ENCODE results near the gene SORBS1. TPM values are rescaled to one million over a fixed set of nuclear protein-coding genes. Genes with fewer than 3 reads are reported as not detected.
"Not testable (repeated sequence)": the region's sequence is repeated elsewhere in the genome, so short reads cannot be mapped to it uniquely, and the experiment has no call there.

Gene SORBS1
- total and polyA plus RNA-seq, 4 donors: 13.1 to 68.9 (median 44.0) TPM

- 85 to 98% methylated on average over 3 of the region's 3 CpGs for WGBS, 2 donors
- no peaks in the 10 kb centered on the region for H3K27me3 ChIP-seq (ENCODE audit: control insufficient read depth in 3 of 3, insufficient read depth in 3 of 3, low read length in 2 of 3)
- H3K9ac ChIP-seq (ENCODE audit: insufficient read depth in 1 of 2, low read length in 2 of 2): no peak overlapping the region
- no peak for DNase-seq
- H3K4me3 ChIP-seq: no peak overlapping the region
- ATAC-seq (ENCODE audit: insufficient read depth, low FRiP score): no peak
- H3K36me3 ChIP-seq (ENCODE audit: control insufficient read depth in 4 of 4, insufficient read depth in 4 of 4, low read length in 4 of 4): no peaks in the 10 kb centered on the region
- no peak for TF ChIP-seq CTCF (IDR thresholded peaks at IDR 0.05; ENCODE audit: control extremely low read depth, extremely low read depth)
- H3K9me3 ChIP-seq (ENCODE audit: control insufficient read depth in 4 of 4, insufficient read depth in 3 of 4, low read length in 3 of 4): no peaks in the 10 kb centered on the region
- H3K27ac ChIP-seq (ENCODE audit: low read depth in 1 of 2, low read length in 1 of 2): peak overlapping the region in 1 of 2 donors; percentile 89
- H3K4me1 ChIP-seq (ENCODE audit: control insufficient read depth in 5 of 5, insufficient read depth in 5 of 5, low read length in 5 of 5): peaks cover 3 to 29% (median 16%) of the 10 kb centered on the region in 5 donors
Measured at GRCh38 chr10:95469251-95469650, 91.9 kb downstream of the SORBS1 start.

- H3K36me3 ChIP-seq (ENCODE audit: control insufficient read depth in 4 of 4, insufficient read depth in 4 of 4, low read length in 4 of 4); H3K9me3 ChIP-seq (ENCODE audit: control insufficient read depth in 4 of 4, insufficient read depth in 3 of 4, low read length in 3 of 4); H3K9ac ChIP-seq (ENCODE audit: insufficient read depth in 1 of 2, low read length in 2 of 2); DNase-seq; H3K27me3 ChIP-seq (ENCODE audit: control insufficient read depth in 3 of 3, insufficient read depth in 3 of 3, low read length in 2 of 3); ATAC-seq (ENCODE audit: insufficient read depth, low FRiP score); H3K4me3 ChIP-seq: not testable (repeated sequence)
- 89 to 92% methylated on average over 5 of the region's 5 CpGs for WGBS, 2 donors
- peaks cover 6 to 29% (median 17%) of the 10 kb centered on the region in 5 donors for H3K4me1 ChIP-seq (ENCODE audit: control insufficient read depth in 5 of 5, insufficient read depth in 5 of 5, low read length in 5 of 5)
- H3K27ac ChIP-seq (ENCODE audit: low read depth in 1 of 2, low read length in 1 of 2): peak overlapping the region in 1 of 2 donors; percentile 89
Measured at GRCh38 chr10:95467642-95468041, 93.5 kb downstream of the SORBS1 start.

- H3K27ac ChIP-seq (ENCODE audit: low read depth in 1 of 2, low read length in 1 of 2): peak overlapping the region; percentile 62 to 89
- H3K9me3 ChIP-seq (ENCODE audit: control insufficient read depth in 4 of 4, insufficient read depth in 3 of 4, low read length in 3 of 4): no peaks in the 10 kb centered on the region
- H3K4me3 ChIP-seq: no peak overlapping the region
- no peaks in the 10 kb centered on the region for H3K27me3 ChIP-seq (ENCODE audit: control insufficient read depth in 3 of 3, insufficient read depth in 3 of 3, low read length in 2 of 3)
- DNase-seq (peak; percentile 67 to 80 (median 71)), ATAC-seq (ENCODE audit: insufficient read depth, low FRiP score) (peak; percentile 43)
- no peak for TF ChIP-seq CTCF (IDR thresholded peaks at IDR 0.05; ENCODE audit: control extremely low read depth, extremely low read depth)
- peaks cover 0 to 3% (median 0%) of the 10 kb centered on the region in 4 donors for H3K36me3 ChIP-seq (ENCODE audit: control insufficient read depth in 4 of 4, insufficient read depth in 4 of 4, low read length in 4 of 4)
- H3K9ac ChIP-seq (ENCODE audit: insufficient read depth in 1 of 2, low read length in 2 of 2): no peak overlapping the region
- 13 to 21% methylated on average over 5 of the region's 5 CpGs for WGBS, 2 donors
- peaks cover 6 to 26% (median 19%) of the 10 kb centered on the region in 5 donors for H3K4me1 ChIP-seq (ENCODE audit: control insufficient read depth in 5 of 5, insufficient read depth in 5 of 5, low read length in 5 of 5)
Measured at GRCh38 chr10:95467162-95467599, 94.0 kb downstream of the SORBS1 start.

- Histone ChIP-seq H3K4me1 (ENCODE audit: control insufficient read depth in 5 of 5, insufficient read depth in 5 of 5, low read length in 5 of 5) (peaks cover 6 to 25% (median 23%) of the 10 kb centered on the region in 5 donors), H3K27me3 (ENCODE audit: control insufficient read depth in 3 of 3, insufficient read depth in 3 of 3, low read length in 2 of 3) (no peaks in the 10 kb centered on the region), H3K9me3 (ENCODE audit: control insufficient read depth in 4 of 4, insufficient read depth in 3 of 4, low read length in 3 of 4) (no peaks in the 10 kb centered on the region), H3K9ac (ENCODE audit: insufficient read depth in 1 of 2, low read length in 2 of 2) (no peak overlapping the region), H3K36me3 (ENCODE audit: control insufficient read depth in 4 of 4, insufficient read depth in 4 of 4, low read length in 4 of 4) (peaks cover 0 to 3% (median 0%) of the 10 kb centered on the region in 4 donors), H3K4me3 (no peak overlapping the region), H3K27ac (ENCODE audit: low read depth in 1 of 2, low read length in 1 of 2) (peak overlapping the region in 1 of 2 donors; percentile 26)
- WGBS, 2 donors: 58 to 78% methylated on average over 3 of the region's 3 CpGs
- ATAC-seq (ENCODE audit: insufficient read depth, low FRiP score): no peak
- TF ChIP-seq CTCF (IDR thresholded peaks at IDR 0.05; ENCODE audit: control extremely low read depth, extremely low read depth): no peak
- no peak for DNase-seq
Measured at GRCh38 chr10:95466436-95466835, 94.7 kb downstream of the SORBS1 start.

Data from lung (tissue), 12 donors.